ENCODE data around the gene MAPK10.

MAPK10 gene

DNA sequence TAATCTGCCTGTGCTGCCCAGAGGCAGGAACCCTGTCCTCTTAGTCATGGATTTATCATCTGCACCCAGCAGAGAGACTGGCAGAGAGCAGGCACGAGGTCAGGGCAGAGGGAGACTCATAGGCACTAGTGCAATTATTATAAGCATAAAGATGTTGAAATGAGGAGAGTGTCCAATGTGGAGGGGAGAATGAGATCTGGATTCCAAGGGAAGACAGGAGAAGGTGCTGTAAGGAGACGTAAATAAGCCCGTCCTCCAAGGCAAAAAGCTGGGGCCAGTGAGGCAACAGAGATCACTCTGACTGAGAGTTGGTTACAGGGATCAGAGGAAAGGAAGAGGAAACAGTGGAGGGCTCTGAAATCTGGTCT, 406.2 kb downstream of the MAPK10 start:
- Histone ChIP-seq H3K9ac (ENCODE audit: insufficient read length) (no peak overlapping the region), H3K36me3 (ENCODE audit: insufficient read depth, low read length) (no peaks in the 10 kb centered on the region), H3K4me3 (no peak overlapping the region), H3K9me3 (ENCODE audit: low read depth, low read length) (no peaks in the 10 kb centered on the region), H3K27ac (no peak overlapping the region)
- no peak for DNase-seq (ENCODE audit: low read depth, low spot score)
- TF ChIP-seq EZH2 (IDR thresholded peaks at IDR 0.05) = no peak
- no peak for TF ChIP-seq FOXP2 (optimal IDR thresholded peaks at IDR 0.05; ENCODE audit: control extremely low read depth, extremely low read length, insufficient read depth)
- no peak for TF ChIP-seq POLR2AphosphoS5 (IDR thresholded peaks at IDR 0.05; ENCODE audit: borderline replicate concordance, low read depth, low read length)

DNA sequence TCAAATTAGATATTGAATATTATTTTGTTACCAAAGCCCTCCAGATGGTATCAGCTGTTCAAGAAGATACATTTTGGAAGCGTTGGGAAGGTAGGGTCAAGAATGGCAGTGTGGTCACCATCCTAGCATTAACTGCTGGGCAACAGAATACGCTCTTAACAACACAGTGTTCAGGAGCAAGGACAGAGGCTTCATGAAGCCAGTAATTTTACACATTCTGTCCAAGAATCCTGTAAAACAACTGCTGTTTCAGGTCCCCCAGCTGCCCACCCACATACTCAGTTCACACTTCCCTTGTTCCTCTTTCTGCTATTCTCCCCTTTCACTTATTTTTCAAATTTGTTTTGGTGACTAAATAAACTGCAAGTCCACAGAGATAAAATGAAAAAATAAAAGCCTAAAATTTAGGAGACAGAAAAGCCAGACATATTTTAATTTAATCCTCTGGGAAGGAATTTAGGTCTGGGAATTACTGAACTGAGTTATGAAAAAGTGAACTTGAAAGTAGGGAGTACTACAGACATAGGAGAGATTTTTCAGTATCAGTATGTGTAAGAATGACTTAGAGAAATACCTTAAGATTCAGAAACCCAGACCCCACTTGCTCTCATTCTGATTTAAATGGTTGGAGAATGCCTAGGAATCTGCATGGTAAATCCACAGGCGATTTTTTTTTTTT, 406.7 kb downstream of the MAPK10 start:
- H3K27ac ChIP-seq = no peak overlapping the region
- no peak overlapping the region for H3K9ac ChIP-seq (ENCODE audit: insufficient read length)
- H3K4me3 ChIP-seq = no peak overlapping the region
- H3K9me3 ChIP-seq (ENCODE audit: low read depth, low read length) = no peaks in the 10 kb centered on the region
- DNase-seq (ENCODE audit: low read depth, low spot score) = no peak
- TF ChIP-seq POLR2AphosphoS5 (IDR thresholded peaks at IDR 0.05; ENCODE audit: borderline replicate concordance, low read depth, low read length) (no peak), EZH2 (IDR thresholded peaks at IDR 0.05) (no peak), FOXP2 (optimal IDR thresholded peaks at IDR 0.05; ENCODE audit: control extremely low read depth, extremely low read length, insufficient read depth) (no peak)
- no peaks in the 10 kb centered on the region for H3K36me3 ChIP-seq (ENCODE audit: insufficient read depth, low read length)

DNA sequence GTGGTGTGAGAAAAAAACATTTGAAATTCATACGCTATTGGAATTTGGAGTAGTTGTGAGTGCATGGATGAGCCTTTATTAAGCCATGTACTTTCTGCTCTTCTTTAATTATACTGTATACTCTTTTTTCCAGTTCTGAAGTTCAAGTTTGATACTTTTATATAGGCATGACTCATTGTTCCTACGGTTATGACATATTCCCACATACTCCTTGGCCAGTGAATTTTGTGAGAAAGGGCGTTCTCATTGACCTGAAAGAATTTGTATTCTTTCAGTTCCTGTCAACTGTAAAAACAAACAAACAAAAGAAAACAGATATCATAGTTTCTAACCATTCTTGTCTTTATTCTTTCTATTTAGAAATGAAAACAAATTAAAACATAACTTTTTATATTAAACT, 407.3 kb downstream of the MAPK10 start:
- H3K9me3 ChIP-seq (ENCODE audit: low read depth, low read length) = no peaks in the 10 kb centered on the region
- DNase-seq (ENCODE audit: low read depth, low spot score) = no peak
- no peak overlapping the region for H3K9ac ChIP-seq (ENCODE audit: insufficient read length)
- H3K4me3 ChIP-seq = no peak overlapping the region
- H3K36me3 ChIP-seq (ENCODE audit: insufficient read depth, low read length) = no peaks in the 10 kb centered on the region
- no peak overlapping the region for H3K27ac ChIP-seq
- TF ChIP-seq EZH2 (IDR thresholded peaks at IDR 0.05) (no peak), POLR2AphosphoS5 (IDR thresholded peaks at IDR 0.05; ENCODE audit: borderline replicate concordance, low read depth, low read length) (no peak)

DNA sequence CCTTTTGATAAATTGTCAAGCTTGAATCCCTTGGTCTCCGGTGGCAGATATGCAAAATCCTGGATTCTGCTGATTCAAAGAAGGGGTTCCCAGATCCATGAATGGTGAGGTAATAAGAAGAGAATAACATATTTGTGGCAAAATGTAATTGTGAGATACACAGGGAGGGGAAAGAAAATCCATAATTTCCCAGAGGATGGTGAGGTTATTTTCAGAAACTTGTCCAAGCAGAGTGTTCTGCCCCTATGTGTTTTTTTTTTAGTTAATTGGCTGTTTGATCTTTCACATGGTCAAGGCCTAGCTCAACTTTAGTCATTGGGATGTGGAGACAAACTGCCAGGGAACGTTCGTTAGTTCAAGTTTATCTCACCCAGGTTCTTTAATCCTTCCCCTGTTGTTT, 408.8 kb downstream of the MAPK10 start:
- no peak overlapping the region for H3K27ac ChIP-seq
- no peaks in the 10 kb centered on the region for H3K9me3 ChIP-seq (ENCODE audit: low read depth, low read length)
- no peak overlapping the region for H3K4me3 ChIP-seq
- no peak for DNase-seq (ENCODE audit: low read depth, low spot score)
- no peaks in the 10 kb centered on the region for H3K36me3 ChIP-seq (ENCODE audit: insufficient read depth, low read length)
- TF ChIP-seq POLR2AphosphoS5 (IDR thresholded peaks at IDR 0.05; ENCODE audit: borderline replicate concordance, low read depth, low read length) (no peak), FOXP2 (optimal IDR thresholded peaks at IDR 0.05; ENCODE audit: control extremely low read depth, extremely low read length, insufficient read depth) (no peak)
- no peak overlapping the region for H3K9ac ChIP-seq (ENCODE audit: insufficient read length)

DNA sequence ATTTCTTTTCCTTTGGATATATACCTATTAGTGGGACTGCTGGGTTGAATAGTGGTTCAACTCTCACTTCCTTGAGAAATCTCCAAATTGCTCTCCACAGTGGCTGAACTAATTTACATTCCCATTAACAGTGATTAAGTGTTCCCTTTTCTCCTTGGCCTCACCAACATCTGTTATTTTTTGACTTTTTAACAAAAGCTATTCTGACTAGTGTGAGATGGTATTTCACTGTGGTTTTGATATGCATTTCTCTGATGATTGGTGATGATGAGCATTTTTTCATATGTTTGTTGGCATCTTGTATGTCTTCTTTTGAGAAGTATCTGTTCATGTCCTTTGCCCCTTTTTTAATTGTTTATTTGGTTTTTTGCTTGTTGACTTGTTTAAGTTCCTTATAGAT, 413.0 kb downstream of the MAPK10 start:
- H3K9me3 ChIP-seq (ENCODE audit: low read depth, low read length) = no peaks in the 10 kb centered on the region
- no peak overlapping the region for H3K27ac ChIP-seq
- H3K36me3 ChIP-seq (ENCODE audit: insufficient read depth, low read length) = no peaks in the 10 kb centered on the region
- DNase-seq (ENCODE audit: low read depth, low spot score) = no peak
- no peak overlapping the region for H3K9ac ChIP-seq (ENCODE audit: insufficient read length)
- no peak for TF ChIP-seq POLR2AphosphoS5 (IDR thresholded peaks at IDR 0.05; ENCODE audit: borderline replicate concordance, low read depth, low read length)
- no peak for TF ChIP-seq FOXP2 (optimal IDR thresholded peaks at IDR 0.05; ENCODE audit: control extremely low read depth, extremely low read length, insufficient read depth)
- no peak for TF ChIP-seq EZH2 (IDR thresholded peaks at IDR 0.05)
- H3K4me3 ChIP-seq = no peak overlapping the region

DNA sequence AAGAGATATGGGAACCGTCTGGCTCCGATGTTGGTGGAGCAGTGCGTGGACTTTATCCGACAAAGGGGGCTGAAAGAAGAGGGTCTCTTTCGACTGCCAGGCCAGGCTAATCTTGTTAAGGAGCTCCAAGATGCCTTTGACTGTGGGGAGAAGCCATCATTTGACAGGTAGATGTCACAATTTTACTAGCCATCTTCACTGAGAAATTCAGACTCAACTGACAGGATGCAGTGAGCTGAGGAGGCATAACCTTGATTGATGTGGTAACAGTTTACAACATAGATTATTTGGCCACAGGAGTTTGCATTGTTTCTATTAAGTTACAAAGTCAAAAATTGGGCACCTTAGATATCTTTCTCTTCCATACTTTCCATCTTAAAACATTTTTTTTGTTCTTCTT, 417.7 kb downstream of the MAPK10 start:
- TF ChIP-seq POLR2AphosphoS5 (IDR thresholded peaks at IDR 0.05; ENCODE audit: borderline replicate concordance, low read depth, low read length) (no peak), FOXP2 (optimal IDR thresholded peaks at IDR 0.05; ENCODE audit: control extremely low read depth, extremely low read length, insufficient read depth) (no peak), EZH2 (IDR thresholded peaks at IDR 0.05) (no peak)
- no peak overlapping the region for H3K27ac ChIP-seq
- H3K9ac ChIP-seq (ENCODE audit: insufficient read length) = no peak overlapping the region
- H3K4me3 ChIP-seq = no peak overlapping the region
- no peaks in the 10 kb centered on the region for H3K36me3 ChIP-seq (ENCODE audit: insufficient read depth, low read length)
- DNase-seq (ENCODE audit: low read depth, low spot score) = no peak
- no peaks in the 10 kb centered on the region for H3K9me3 ChIP-seq (ENCODE audit: low read depth, low read length)

DNA sequence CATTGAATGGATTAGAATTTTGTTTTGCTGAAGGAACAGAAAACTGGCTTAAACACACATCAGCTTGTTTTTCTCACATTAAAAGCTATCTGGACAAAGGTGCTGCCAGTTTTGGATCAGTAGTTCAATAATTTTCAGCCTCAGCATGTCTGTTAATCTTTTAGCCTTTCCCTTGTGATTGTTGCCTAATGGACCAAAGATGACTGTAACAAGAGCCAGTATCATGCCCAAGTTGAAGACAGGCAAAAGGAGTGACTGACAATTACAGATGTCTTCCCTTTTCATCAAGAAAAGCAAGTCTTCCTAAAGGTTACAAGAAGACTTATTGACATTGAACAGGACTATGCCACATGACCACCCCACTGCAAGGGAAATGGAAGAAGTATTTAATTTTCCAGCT, 419.7 kb downstream of the MAPK10 start:
- Histone ChIP-seq H3K27ac (no peak overlapping the region), H3K9ac (ENCODE audit: insufficient read length) (no peak overlapping the region), H3K36me3 (ENCODE audit: insufficient read depth, low read length) (no peaks in the 10 kb centered on the region), H3K9me3 (ENCODE audit: low read depth, low read length) (no peaks in the 10 kb centered on the region), H3K4me3 (no peak overlapping the region)
- DNase-seq (ENCODE audit: low read depth, low spot score) = no peak
- TF ChIP-seq EZH2 (IDR thresholded peaks at IDR 0.05) = no peak

Data from SK-N-MC (cell line).